BLaER1 treated with 17β-estradiol and CSF1 and Interleukin-3, amounts not matched to agents 10 nM and 100 nM (cell line): ENCODE data around the gene FOLR3.

Source experiments
- H3K27ac ChIP-seq, 11 experiments: shearing (Covaris generic); formaldehyde crosslinking; 2 replicates each; pipeline ENCODE4 v1.8.1; 2022
- H3K27me3 ChIP-seq, 11 experiments: shearing (Covaris generic); formaldehyde crosslinking; 2 replicates each; pipeline ENCODE4 v1.8.1; 2022
- H3K36me3 ChIP-seq, 11 experiments: shearing (Covaris generic); formaldehyde crosslinking; 2 replicates each; pipeline ENCODE4 v1.8.1; 2022
- H3K4me1 ChIP-seq, 10 experiments: shearing (Covaris generic); formaldehyde crosslinking; 2 replicates each; pipeline ENCODE4 v1.8.1; 2022
- H3K4me2 ChIP-seq, 11 experiments: shearing (Covaris generic); formaldehyde crosslinking; 2 replicates each; pipeline ENCODE4 v1.8.1; 2022
- H3K4me3 ChIP-seq, 10 experiments: shearing (Covaris generic); formaldehyde crosslinking; 2 replicates each; pipeline ENCODE4 v1.8.1; 2022
- H3K9ac ChIP-seq, 11 experiments: shearing (Covaris generic); formaldehyde crosslinking; 2 replicates each; pipeline ENCODE4 v1.8.1; 2022
- H3K9me3 ChIP-seq, 11 experiments: shearing (Covaris generic); formaldehyde crosslinking; replicated peaks in 1 of 11; 2 replicates each; pipeline ENCODE4 v1.8.1; 2022
- H4K20me1 ChIP-seq, 11 experiments: shearing (Covaris generic); formaldehyde crosslinking; 2 replicates each; pipeline ENCODE4 v1.8.1; 2022
- Cebpa-rat ChIP-seq, 11 experiments: shearing (Covaris generic); IDR thresholded peaks; 2 replicates each; pipeline ENCODE4 v1.8.1; 2022

FOLR3 gene

GRCh38 chr11:72102946-72103753 lies 32.4 kb upstream of the FOLR3 start, which contains the start of gene LAMTOR1:
Gene LAMTOR1, minus strand, starts transcription at chr11:72103297. Its CDS starts 73 bp downstream, at chr11:72103224.
- Histone ChIP-seq H3K4me3 (peak within 1 kb of the TSS; percentile 75 to 94 (median 88)), H3K9ac (peak within 1 kb of the TSS; percentile 93 to 99 (median 97)), H3K4me1 (peaks cover 23 to 51% (median 36%) of the 10 kb centered on the region in 10 experiments), H3K36me3 (peaks cover 18 to 68% (median 35%) of the 10 kb centered on the region in 11 experiments), H3K9me3 (peaks cover 0 to 6% (median 0%) of the 10 kb centered on the region in 11 experiments; a peak in 3 of 22 replicates), H3K27me3 (no peaks in the 10 kb centered on the region), H4K20me1 (peaks cover 0 to 28% (median 17%) of the 10 kb centered on the region in 11 experiments; a peak in 12 of 22 replicates), H3K27ac (peak within 1 kb of the TSS; percentile 95 to 99 (median 97)), H3K4me2 (peak within 1 kb of the TSS; percentile 80 to 100 (median 96))
- no peak for TF ChIP-seq Cebpa-rat (IDR thresholded peaks at IDR 0.05)

- TF ChIP-seq Cebpa-rat (IDR thresholded peaks at IDR 0.05): no peak
- peak overlapping the region in 6 of 10 experiments; percentile 24 to 89 (median 66); a peak in 10 of 20 replicates for H3K4me3 ChIP-seq
- peaks cover 14 to 68% (median 34%) of the 10 kb centered on the region in 11 experiments for H3K36me3 ChIP-seq
- H4K20me1 ChIP-seq: peaks cover 0 to 22% (median 16%) of the 10 kb centered on the region in 11 experiments; a peak in 11 of 22 replicates
- peaks cover 23 to 45% (median 36%) of the 10 kb centered on the region in 10 experiments for H3K4me1 ChIP-seq
- H3K9me3 ChIP-seq: peaks cover 0 to 6% (median 0%) of the 10 kb centered on the region in 11 experiments; a peak in 3 of 22 replicates
- H3K27me3 ChIP-seq: no peaks in the 10 kb centered on the region
- H3K9ac ChIP-seq: peak overlapping the region; percentile 52 to 99 (median 72); a peak in 18 of 22 replicates
- H3K4me2 ChIP-seq: peak overlapping the region; percentile 45 to 92 (median 67)
- peak overlapping the region; percentile 56 to 99 (median 95); a peak in 21 of 22 replicates for H3K27ac ChIP-seq
Observed at GRCh38 chr11:72103754-72104167, 31.8 kb upstream of the FOLR3 start.

GRCh38 chr11:72105888-72106287 lies 29.6 kb upstream of the FOLR3 start, which contains the start of gene TOMT:
Gene TOMT, plus strand, starts transcription at chr11:72105924. Its CDS starts 28 bp downstream, at chr11:72105952.
- peak within 1 kb of the TSS in 4 of 11 experiments; percentile 10 to 23 (median 14); a peak in 2 of 22 replicates for H3K9ac ChIP-seq
- H3K36me3 ChIP-seq: peaks cover 13 to 68% (median 36%) of the 10 kb centered on the region in 11 experiments; a peak in 21 of 22 replicates
- no peak within 1 kb of the TSS for H3K4me3 ChIP-seq
- no peak within 1 kb of the TSS for H3K27ac ChIP-seq
- peaks cover 21 to 31% (median 24%) of the 10 kb centered on the region in 10 experiments for H3K4me1 ChIP-seq
- peaks cover 0 to under 1% (median 0%) of the 10 kb centered on the region in 11 experiments; a peak in 4 of 22 replicates for H4K20me1 ChIP-seq
- no peak within 1 kb of the TSS for H3K4me2 ChIP-seq
- H3K27me3 ChIP-seq: no peaks in the 10 kb centered on the region
- H3K9me3 ChIP-seq: peaks cover 0 to 6% (median 0%) of the 10 kb centered on the region in 11 experiments; a peak in 3 of 22 replicates
- TF ChIP-seq Cebpa-rat (IDR thresholded peaks at IDR 0.05): no peak

- TF ChIP-seq Cebpa-rat (IDR thresholded peaks at IDR 0.05): no peak
- H3K4me3 ChIP-seq: peak overlapping the region; percentile 53 to 77 (median 64)
- peaks cover 17 to 26% (median 18%) of the 10 kb centered on the region in 10 experiments for H3K4me1 ChIP-seq
Observed at GRCh38 chr11:72111300-72112142, 24.0 kb upstream of the FOLR3 start.

DNA sequence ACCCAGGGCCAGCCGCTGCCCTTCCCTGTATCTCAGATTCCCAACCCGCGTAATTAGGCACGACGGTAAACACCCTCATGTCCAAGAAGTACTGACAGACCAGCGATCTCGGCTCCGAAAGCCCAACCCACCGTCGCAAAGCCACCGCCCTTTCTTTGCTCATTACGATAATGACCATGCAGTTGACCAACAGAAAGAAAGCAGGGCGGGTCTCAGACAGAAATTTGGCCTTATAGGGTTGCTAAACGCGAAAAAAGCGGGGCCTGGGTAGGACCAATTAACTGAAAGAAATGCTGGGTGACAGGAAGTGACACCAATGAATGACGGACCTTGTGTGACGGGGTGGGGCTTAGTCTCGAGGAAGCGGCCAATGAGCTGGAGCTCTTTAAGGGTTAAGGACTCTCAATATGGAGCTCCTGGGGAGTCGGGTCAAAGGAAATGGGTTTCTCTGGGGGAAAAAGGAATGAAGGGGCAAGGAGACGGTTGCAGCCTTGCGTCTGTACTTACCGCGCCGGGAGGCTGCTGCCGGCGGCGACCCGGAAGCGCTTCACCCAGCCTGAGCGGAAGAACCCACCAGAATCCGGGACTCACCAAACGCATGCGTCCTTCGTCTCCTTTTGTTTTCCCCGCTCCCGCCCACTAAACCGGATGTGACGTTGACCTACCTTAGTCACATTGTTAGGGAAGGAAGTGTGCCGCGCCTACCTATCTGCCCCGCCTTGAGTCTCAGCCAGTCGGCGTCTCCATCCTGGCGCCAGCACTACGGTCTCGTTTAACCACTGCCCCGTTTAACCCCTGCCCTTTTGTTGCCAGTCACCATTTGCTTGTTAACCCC lies 23.2 kb upstream of the FOLR3 start, which contains the start of gene ANAPC15:
Gene ANAPC15, minus strand, starts transcription at position 553 of the 835 bp plus-strand sequence. CDS start 1,419 bp downstream, outside the sequence.
- no peak for TF ChIP-seq Cebpa-rat (IDR thresholded peaks at IDR 0.05)
- Histone ChIP-seq H3K36me3 (peaks cover 13 to 38% (median 30%) of the 10 kb centered on the region in 11 experiments; a peak in 20 of 22 replicates), H3K9ac (peak within 1 kb of the TSS; percentile 89 to 98 (median 94)), H3K27me3 (no peaks in the 10 kb centered on the region), H3K9me3 (no peaks in the 10 kb centered on the region), H3K4me1 (peaks cover 17 to 26% (median 18%) of the 10 kb centered on the region in 10 experiments), H3K27ac (peak within 1 kb of the TSS; percentile 93 to 99 (median 97)), H3K4me3 (peak within 1 kb of the TSS; percentile 53 to 77 (median 64)), H4K20me1 (no peaks in the 10 kb centered on the region), H3K4me2 (peak within 1 kb of the TSS; percentile 82 to 95 (median 89))

More at GRCh38 chr11:72111300-72112142, 24.0 kb upstream of the FOLR3 start:
- H3K27ac ChIP-seq: peak overlapping the region; percentile 93 to 99 (median 97)
- H3K36me3 ChIP-seq: peaks cover 13 to 45% (median 30%) of the 10 kb centered on the region in 11 experiments; a peak in 20 of 22 replicates
- H3K9me3 ChIP-seq: no peaks in the 10 kb centered on the region
- H3K4me2 ChIP-seq: peak overlapping the region; percentile 73 to 95 (median 89)
- no peaks in the 10 kb centered on the region for H3K27me3 ChIP-seq
- peak overlapping the region; percentile 89 to 98 (median 94) for H3K9ac ChIP-seq
- H4K20me1 ChIP-seq: no peaks in the 10 kb centered on the region

GRCh38 chr11:72112978-72113808 lies 22.3 kb upstream of the FOLR3 start:
- H3K36me3 ChIP-seq: peaks cover 11 to 30% (median 22%) of the 10 kb centered on the region in 11 experiments; a peak in 20 of 22 replicates
- no peaks in the 10 kb centered on the region for H3K27me3 ChIP-seq
- no peak for TF ChIP-seq Cebpa-rat (IDR thresholded peaks at IDR 0.05)
- peak overlapping the region; percentile 59 to 91 (median 80) for H3K4me2 ChIP-seq
- H3K9ac ChIP-seq: peak overlapping the region; percentile 89 to 98 (median 94); a peak in 21 of 22 replicates
- peak overlapping the region; percentile 93 to 99 (median 97) for H3K27ac ChIP-seq
- H3K4me3 ChIP-seq: peak overlapping the region; percentile 53 to 77 (median 64)
- no peaks in the 10 kb centered on the region for H3K9me3 ChIP-seq
- no peaks in the 10 kb centered on the region for H4K20me1 ChIP-seq
- peaks cover 17 to 26% (median 18%) of the 10 kb centered on the region in 10 experiments for H3K4me1 ChIP-seq

GRCh38 chr11:72114570-72114969 lies 21.0 kb upstream of the FOLR3 start:
- no peak overlapping the region for H3K9ac ChIP-seq
- H3K27ac ChIP-seq: no peak overlapping the region
- H3K4me3 ChIP-seq: no peak overlapping the region
- H3K4me2 ChIP-seq: no peak overlapping the region
- peaks cover 17 to 26% (median 18%) of the 10 kb centered on the region in 10 experiments for H3K4me1 ChIP-seq
- TF ChIP-seq Cebpa-rat (IDR thresholded peaks at IDR 0.05): no peak
- no peaks in the 10 kb centered on the region for H3K9me3 ChIP-seq
- H3K36me3 ChIP-seq: peaks cover under 1 to 16% (median 13%) of the 10 kb centered on the region in 11 experiments; a peak in 20 of 22 replicates
- no peaks in the 10 kb centered on the region for H4K20me1 ChIP-seq
- H3K27me3 ChIP-seq: no peaks in the 10 kb centered on the region
